GM11168 (cell line): Measurements from ENCODE around the gene KANSL2.

Source experiments
- in situ Hi-C: fragments of 300-500 bp; cut with MboI; formaldehyde crosslinking; loops from one replicate; pipeline ENCODE4 v1.12.0; 2022; ENCODE audit warnings: low sequenced_read_pairs; ENCODE audit not compliant: unreplicated experiment

Gene KANSL2

DNA sequence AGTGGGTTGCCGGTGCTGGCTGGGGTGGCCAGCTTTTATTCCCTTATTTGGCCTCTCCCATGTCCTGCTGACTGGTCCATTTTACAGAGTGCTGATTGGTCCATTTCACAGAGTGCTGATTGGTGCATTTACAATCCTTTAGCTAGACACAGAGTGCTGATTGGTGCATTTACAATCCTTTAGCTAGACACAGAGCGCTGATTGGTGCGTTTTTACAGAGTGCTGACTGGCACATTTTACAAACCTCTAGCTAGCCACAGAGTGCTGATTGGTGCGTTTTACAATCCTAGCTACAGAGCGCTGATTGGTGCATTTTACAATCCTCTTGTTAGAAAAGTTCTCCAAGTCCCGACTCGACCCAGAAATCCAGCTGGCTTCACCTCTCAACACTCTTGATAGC is 59.0 kb downstream of the KANSL2 start:
- in situ Hi-C loops = loop anchor here (25.0 kb wide), 1 partner anchor 436 kb away; the partner anchor contains the start of gene CCDC184

DNA sequence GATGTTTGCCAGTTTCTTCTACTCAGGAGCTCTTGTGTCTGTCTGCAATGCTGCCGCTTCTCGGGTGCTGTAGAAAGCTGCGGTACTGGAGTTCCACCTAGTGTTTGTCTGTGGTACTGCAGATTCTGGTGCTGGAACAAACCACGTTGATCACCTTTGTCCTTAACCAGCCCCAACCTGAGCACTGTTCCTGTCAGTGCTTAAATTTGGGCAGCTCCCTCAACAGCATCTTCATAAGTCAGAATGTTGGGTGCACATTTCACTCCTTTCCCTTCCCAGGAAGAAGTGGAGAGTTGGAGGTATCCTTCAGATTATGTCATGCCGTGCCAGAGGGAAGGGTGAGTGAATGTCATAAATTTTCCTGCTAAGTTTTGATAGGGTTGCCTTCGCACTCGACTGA is 63.5 kb downstream of the KANSL2 start:
- in situ Hi-C loops = loop anchor here (25.0 kb wide), 1 partner anchor 431 kb away; the partner anchor contains the start of gene CCDC184

DNA sequence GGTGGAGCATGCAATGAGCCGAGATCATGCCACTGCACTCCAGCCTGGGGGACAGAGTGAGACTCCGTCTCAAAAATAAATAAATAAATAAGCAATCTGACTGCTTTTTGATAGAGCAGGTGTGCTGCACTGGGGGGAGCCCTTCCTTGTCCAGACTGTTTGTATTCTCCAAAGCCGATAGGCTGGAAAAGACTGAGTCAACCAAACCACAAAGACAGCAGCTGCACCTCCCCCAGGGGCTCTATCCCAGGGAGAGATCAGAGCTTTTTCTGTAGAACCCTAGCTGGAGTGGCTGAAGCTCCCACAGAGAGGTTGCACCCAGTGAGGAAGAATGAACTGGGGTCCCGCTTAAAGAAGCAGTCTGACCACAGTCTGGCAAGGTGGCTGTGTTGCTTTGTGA is 66.4 kb downstream of the KANSL2 start:
- in situ Hi-C loops = loop anchor here (25.0 kb wide), 1 partner anchor 428 kb away; the partner anchor contains the start of gene CCDC184

DNA sequence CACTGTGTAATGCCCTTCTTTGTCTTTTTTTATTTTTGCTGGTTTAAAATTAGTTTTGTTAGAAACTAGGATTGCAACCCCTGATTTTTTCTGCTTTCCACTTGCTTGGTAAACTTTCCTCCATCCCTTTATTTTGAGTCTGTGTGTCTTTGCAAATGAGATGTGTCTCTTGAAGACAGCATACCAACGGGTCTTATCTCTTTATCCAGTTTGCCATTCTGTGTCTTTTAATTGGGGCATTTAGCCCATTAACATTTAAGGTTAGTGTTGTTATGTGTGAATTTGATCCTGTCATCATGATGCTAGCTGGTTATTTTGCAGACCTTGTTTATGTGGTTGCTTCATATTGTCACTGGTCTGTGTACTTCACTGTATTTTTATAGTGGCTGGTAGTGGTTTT is 68.7 kb downstream of the KANSL2 start:
- in situ Hi-C loops = loop anchor here (25.0 kb wide), 1 partner anchor 426 kb away; the partner anchor contains the start of gene CCDC184
